ENCODE data around the gene MEPCE. TPM values are rescaled to one million over a fixed set of nuclear protein-coding genes. Genes with fewer than 3 reads are reported as not detected.

MEPCE gene
- total and polyA plus RNA-seq, 9 of the 15 experiments (the other 6 are each of a cell fraction or from before 2014, with no cell fraction given): 10.9 to 76.3 (median 44.1) TPM

GRCh38 chr7:100428967-100429636 is 529 bp upstream of the MEPCE start (continued):
- TF ChIP-seq XRCC3 (IDR thresholded peaks at IDR 0.05): no peak
- no peak for TF ChIP-seq SP2 (IDR thresholded peaks at IDR 0.05; ENCODE audit: extremely low read depth, low read depth, low read length, poor library complexity, severe bottlenecking)
- TF ChIP-seq TCFL5 (CRISPR knock-in tag; conservative IDR thresholded peaks at IDR 0.05): no peak
- no peak for TF ChIP-seq FOXJ3 (CRISPR knock-in tag; IDR thresholded peaks at IDR 0.05)
- peak; percentile 4; the same call in 1 of the 2 replicates for TF ChIP-seq SMARCA4 (IDR thresholded peaks at IDR 0.05)
- 0 out of 2 replicates have a peak, but pooled peaks have one; percentile 4 for TF ChIP-seq TRIM25 (IDR thresholded peaks at IDR 0.05; ENCODE audit: borderline replicate concordance)
- no peak for TF ChIP-seq CREB3L1 (IDR thresholded peaks at IDR 0.05; ENCODE audit: borderline replicate concordance, low read depth)
- TF ChIP-seq TRIM24 (IDR thresholded peaks at IDR 0.05): no peak; a peak in 1 of 4 replicates
- TF ChIP-seq ZNF76 (CRISPR knock-in tag; IDR thresholded peaks at IDR 0.05; ENCODE audit: borderline replicate concordance): no peak
- no peak for TF ChIP-seq SMAD4 (CRISPR knock-in tag; conservative IDR thresholded peaks at IDR 0.05)
- TF ChIP-seq LEF1 (IDR thresholded peaks at IDR 0.05): peak; percentile 76
- no peak for TF ChIP-seq SLC30A9 (CRISPR knock-in tag; IDR thresholded peaks at IDR 0.05)
- TF ChIP-seq TCF7L2 (IDR thresholded peaks at IDR 0.05; ENCODE audit: low read depth, low read length): no peak
- no peak for TF ChIP-seq ADNP (tag; IDR thresholded peaks at IDR 0.05)
- no peak for TF ChIP-seq RFX1 (IDR thresholded peaks at IDR 0.05)
- no peak for TF ChIP-seq POU5F1 (IDR thresholded peaks at IDR 0.05; ENCODE audit: borderline replicate concordance, low read depth, low read length, partially characterized antibody)
- TF ChIP-seq PRMT5 (CRISPR knock-in tag; IDR thresholded peaks at IDR 0.05): peak; percentile 1; the same call in 1 of the 2 replicates
- peak; percentile 30; the same call in 1 of the 2 replicates for TF ChIP-seq BRD4 (IDR thresholded peaks at IDR 0.05)
- TF ChIP-seq GABPB1 (CRISPR knock-in tag; IDR thresholded peaks at IDR 0.05): no peak
- no peak for TF ChIP-seq ZKSCAN8 (CRISPR knock-in tag; IDR thresholded peaks at IDR 0.05)
- 0 out of 2 replicates have a peak, but pooled peaks have one; percentile 7 for TF ChIP-seq ZNF512 (tag; IDR thresholded peaks at IDR 0.05)
- TF ChIP-seq CTBP1 (IDR thresholded peaks at IDR 0.05; ENCODE audit: borderline replicate concordance): no peak
- peak; percentile 67; the same call in 1 of the 2 replicates for TF ChIP-seq MYNN (IDR thresholded peaks at IDR 0.05)
- no peak for TF ChIP-seq MYNN (CRISPR knock-in tag; IDR thresholded peaks at IDR 0.05)
- TF ChIP-seq ZNF347 (CRISPR knock-in tag; IDR thresholded peaks at IDR 0.05; ENCODE audit: low read depth): no peak
- TF ChIP-seq TFAM (CRISPR knock-in tag; conservative IDR thresholded peaks at IDR 0.05): no peak
